ENCODE measurements around the gene CDK10.

GRCh38 chr16:89687092-89687940, 827 bp downstream of the CDK10 start:
- TF ChIP-seq POLR2A (IDR thresholded peaks at IDR 0.05; ENCODE audit: low read length): no peak
- TF ChIP-seq GATA1 (IDR thresholded peaks at IDR 0.05; ENCODE audit: low read depth, low read length): no peak

Measured in erythroblast (primary cell).